ENCODE results near the gene STAT3.

Gene STAT3

GRCh38 chr17:42388381-42389134, at the start of gene STAT3:
Gene STAT3 (minus strand): TSS chr17:42388442. CDS start chr17:42348516, 39,926 bp downstream.
- H3K27me3 ChIP-seq (ENCODE audit: low read length), result no peaks in the 10 kb centered on the region
- no peaks in the 10 kb centered on the region for H3K9me3 ChIP-seq (ENCODE audit: insufficient read depth, low read length)
- H3K4me3 ChIP-seq (ENCODE audit: insufficient read depth, low read length, poor library complexity, severe bottlenecking), result peak within 1 kb of the TSS; percentile 94
- H4K20me1 ChIP-seq (ENCODE audit: low read depth, low read length), result 0 out of 2 replicates have a peak, but pooled peaks cover 5% of the 10 kb centered on the region
- TF ChIP-seq CTCF (IDR thresholded peaks at IDR 0.05; ENCODE audit: insufficient read depth, low read length, poor library complexity, severe bottlenecking) (no peak), EZH2phosphoT487 (conservative IDR thresholded peaks at IDR 0.05; ENCODE audit: low read length) (no peak)
- no peaks in the 10 kb centered on the region; the same call in 1 of the 2 replicates for H3K79me2 ChIP-seq (ENCODE audit: insufficient read depth, low read length)
- H3K9me2 ChIP-seq (replicated peaks; ENCODE audit: insufficient read depth, low read length), result no peaks in the 10 kb centered on the region
- no peaks in the 10 kb centered on the region for H3F3A ChIP-seq (ENCODE audit: insufficient read depth)
- peak within 1 kb of the TSS; percentile 95 for H3K4me2 ChIP-seq (ENCODE audit: low read depth, low read length, poor library complexity, severe bottlenecking)
- H3K9ac ChIP-seq (ENCODE audit: low read length), result peak within 1 kb of the TSS; percentile 85
- 0 out of 2 replicates have a peak within 1 kb of the TSS, but pooled peaks have one; percentile 41 for H3K27ac ChIP-seq (ENCODE audit: low read depth, low read length)
- no peaks in the 10 kb centered on the region for H3K36me3 ChIP-seq (ENCODE audit: low read length)
- H2AFZ ChIP-seq (ENCODE audit: low read depth, low read length, severe bottlenecking), result peak within 1 kb of the TSS; percentile 99

- Histone ChIP-seq H3K36me3 (ENCODE audit: low read length) (no peaks in the 10 kb centered on the region), H3K27ac (ENCODE audit: low read depth, low read length) (no peak overlapping the region), H3K27me3 (ENCODE audit: low read length) (no peaks in the 10 kb centered on the region), H3K9ac (ENCODE audit: low read length) (no peak overlapping the region), H3K9me3 (ENCODE audit: insufficient read depth, low read length) (no peaks in the 10 kb centered on the region), H3K79me2 (ENCODE audit: insufficient read depth, low read length) (no peaks in the 10 kb centered on the region), H3F3A (ENCODE audit: insufficient read depth) (no peaks in the 10 kb centered on the region), H3K4me2 (ENCODE audit: low read depth, low read length, poor library complexity, severe bottlenecking) (no peak overlapping the region), H2AFZ (ENCODE audit: low read depth, low read length, severe bottlenecking) (no peak overlapping the region), H4K20me1 (ENCODE audit: low read depth, low read length) (no peaks in the 10 kb centered on the region), H3K4me3 (ENCODE audit: insufficient read depth, low read length, poor library complexity, severe bottlenecking) (no peak overlapping the region), H3K9me2 (replicated peaks; ENCODE audit: insufficient read depth, low read length) (no peaks in the 10 kb centered on the region)
- TF ChIP-seq EZH2phosphoT487 (conservative IDR thresholded peaks at IDR 0.05; ENCODE audit: low read length), result no peak
- TF ChIP-seq CTCF (IDR thresholded peaks at IDR 0.05; ENCODE audit: insufficient read depth, low read length, poor library complexity, severe bottlenecking), result no peak
Observed at GRCh38 chr17:42436391-42436790, 48.1 kb upstream of the STAT3 start.

- no peaks in the 10 kb centered on the region for H3K9me2 ChIP-seq (replicated peaks; ENCODE audit: insufficient read depth, low read length)
- no peaks in the 10 kb centered on the region for H3K79me2 ChIP-seq (ENCODE audit: insufficient read depth, low read length)
- H3K4me2 ChIP-seq (ENCODE audit: low read depth, low read length, poor library complexity, severe bottlenecking), result no peak overlapping the region
- H3K4me3 ChIP-seq (ENCODE audit: insufficient read depth, low read length, poor library complexity, severe bottlenecking), result no peak overlapping the region
- H2AFZ ChIP-seq (ENCODE audit: low read depth, low read length, severe bottlenecking), result no peak overlapping the region
- TF ChIP-seq CTCF (IDR thresholded peaks at IDR 0.05; ENCODE audit: insufficient read depth, low read length, poor library complexity, severe bottlenecking) (no peak), EZH2phosphoT487 (conservative IDR thresholded peaks at IDR 0.05; ENCODE audit: low read length) (no peak)
- no peak overlapping the region for H3K9ac ChIP-seq (ENCODE audit: low read length)
- H3K27ac ChIP-seq (ENCODE audit: low read depth, low read length), result no peak overlapping the region
- H3K36me3 ChIP-seq (ENCODE audit: low read length), result no peaks in the 10 kb centered on the region
- H3K9me3 ChIP-seq (ENCODE audit: insufficient read depth, low read length), result no peaks in the 10 kb centered on the region
- H4K20me1 ChIP-seq (ENCODE audit: low read depth, low read length), result no peaks in the 10 kb centered on the region
- H3F3A ChIP-seq (ENCODE audit: insufficient read depth), result no peaks in the 10 kb centered on the region
- H3K27me3 ChIP-seq (ENCODE audit: low read length), result no peaks in the 10 kb centered on the region
Observed at GRCh38 chr17:42431758-42432161, 43.5 kb upstream of the STAT3 start.

Measured in SU-DHL-6 (cell line).